Measurements from ENCODE around the gene ADGRF3.
"Not testable (repeated sequence)": the region's sequence is repeated elsewhere in the genome, so short reads cannot be mapped to it uniquely, and the experiment has no call there.

DNA sequence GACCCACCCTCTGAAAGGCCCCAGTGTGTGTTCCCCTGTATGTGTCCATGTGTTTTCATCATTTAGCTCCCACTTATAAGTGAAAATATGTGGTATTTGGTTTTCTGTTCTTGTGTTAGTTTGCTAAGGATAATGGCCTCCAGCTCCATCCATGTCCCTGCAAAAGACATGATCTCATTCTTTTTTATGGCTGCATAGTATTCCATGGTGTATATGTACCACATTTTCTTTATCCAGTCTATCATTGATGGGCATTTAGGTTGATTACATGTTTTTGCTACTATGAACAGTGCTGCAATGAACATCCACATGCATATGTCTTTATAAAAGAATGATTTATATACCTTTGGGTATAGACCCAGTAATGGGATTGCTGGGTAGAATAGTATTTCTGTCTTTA, 22.1 kb downstream of the ADGRF3 start:
- TF ChIP-seq, protein P1, sequence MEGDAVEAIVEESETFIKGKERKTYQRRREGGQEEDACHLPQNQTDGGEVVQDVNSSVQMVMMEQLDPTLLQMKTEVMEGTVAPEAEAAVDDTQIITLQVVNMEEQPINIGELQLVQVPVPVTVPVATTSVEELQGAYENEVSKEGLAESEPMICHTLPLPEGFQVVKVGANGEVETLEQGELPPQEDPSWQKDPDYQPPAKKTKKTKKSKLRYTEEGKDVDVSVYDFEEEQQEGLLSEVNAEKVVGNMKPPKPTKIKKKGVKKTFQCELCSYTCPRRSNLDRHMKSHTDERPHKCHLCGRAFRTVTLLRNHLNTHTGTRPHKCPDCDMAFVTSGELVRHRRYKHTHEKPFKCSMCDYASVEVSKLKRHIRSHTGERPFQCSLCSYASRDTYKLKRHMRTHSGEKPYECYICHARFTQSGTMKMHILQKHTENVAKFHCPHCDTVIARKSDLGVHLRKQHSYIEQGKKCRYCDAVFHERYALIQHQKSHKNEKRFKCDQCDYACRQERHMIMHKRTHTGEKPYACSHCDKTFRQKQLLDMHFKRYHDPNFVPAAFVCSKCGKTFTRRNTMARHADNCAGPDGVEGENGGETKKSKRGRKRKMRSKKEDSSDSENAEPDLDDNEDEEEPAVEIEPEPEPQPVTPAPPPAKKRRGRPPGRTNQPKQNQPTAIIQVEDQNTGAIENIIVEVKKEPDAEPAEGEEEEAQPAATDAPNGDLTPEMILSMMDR (IDR thresholded peaks at IDR 0.05), result not testable (repeated sequence)
- TF ChIP-seq POLR2A (IDR thresholded peaks at IDR 0.05), result not testable (repeated sequence)

Measured in uterus (tissue), 2 donors.